Psoas muscle (tissue), 8 donors: ENCODE results near the gene PTPRB. TPM values are rescaled to one million over a fixed set of nuclear protein-coding genes. Genes with fewer than 3 reads are reported as not detected.
A peak's percentile ranks its signal among the peaks of the same experiment; 100 is the strongest.

ENCODE experiments used
- ATAC-seq, 4 donors: fragments of 200-7000 bp; cut with Tn5 transposase; one replicate each; pipeline ENCODE4 v1.9.1; 2020; ENCODE audit warnings: moderate library complexity in 3 of 4, mild to moderate bottlenecking in 2 of 4
- DNase-seq, 2 donors: peaks; one replicate each; pipeline ENCODE4 v3.0.0-alpha.2; 2020
- H3K27ac ChIP-seq: fragments of 200-600 bp; one replicate; pipeline ENCODE4 v1.8.0; 2022
- H3K27me3 ChIP-seq, 3 donors: fragments of 200-600 bp in 1 of 3; one replicate each; pipeline versions ENCODE4 v1.6.1 to v1.8.0; 2013 to 2022; ENCODE audit warnings: low read length in 2 of 3, mild to moderate bottlenecking in 2 of 3, moderate library complexity in 1 of 3; ENCODE audit not compliant: insufficient read depth in 3 of 3
- H3K36me3 ChIP-seq, 2 donors: fragments of 200-600 bp in 1 of 2; one replicate each; pipeline versions ENCODE4 v1.6.1 to v1.8.0; 2013 to 2022; ENCODE audit warnings: low read depth in 1 of 2, mild to moderate bottlenecking in 1 of 2, moderate library complexity in 1 of 2; ENCODE audit not compliant: insufficient read depth in 1 of 2
- H3K4me1 ChIP-seq: fragments of 200-600 bp; one replicate; pipeline ENCODE4 v1.8.0; 2022
- H3K4me3 ChIP-seq: fragments of 200-600 bp; one replicate; pipeline ENCODE4 v1.8.0; 2022; ENCODE audit warnings: mild to moderate bottlenecking
- H3K9me3 ChIP-seq: fragments of 200-600 bp; one replicate; pipeline ENCODE4 v1.8.0; 2022
- WGBS, 3 donors: extraction: QIAGEN DNeasy Blood & Tissue Kit; methylation state at CpG; one replicate each; pipeline versions ENCODE4 v1.1.6 to v1.1.7; 2013; 5-methylcytosine and 5-hydroxymethylcytosine counted together
- intact Hi-C, 2 donors: fragments of 100-400 bp; cut with DNase I; formaldehyde crosslinking; loops; one replicate each; pipeline versions ENCODE4 v1.11.0 to v1.14.2; 2022
- polyA plus RNA-seq, 3 donors: library from polyadenylated mRNA; stranded (reverse); fragments of 200-250 nt; gene quantifications; one replicate each; pipeline ENCODE4 v1.2.3, GENCODE V29; 2013
- total RNA-seq, 4 donors: library from RNA; stranded (reverse); fragmentation: NEBNext Ultra II Directional in 2 of 4; extraction: Animal tissue kit (Norgen Biotek cat#: 25700) in 2 of 4; gene quantifications; one replicate each; pipeline versions ENCODE4 v1.2.1 to v1.2.4, GENCODE V29; 2021 to 2023
- TF ChIP-seq, protein P1 (sequence below): fragments of 200-600 bp; IDR thresholded peaks from one replicate; pipeline ENCODE4 v1.8.0; 2022; ENCODE audit warnings: antibody characterized with exemption
- donor health status: healthy with polysubstance abuse.
- donor health status: DM: no; HTN: no; CAD: no; lungs with moderate emphysema.
- donor health status: Bipolar disorder and iron deficiency.
- donor health status: healthy.
- donor health status: DM: yes; HTN: yes; CAD: no.
- donor health status: DM: no; HTN: no; CAD: no.
- donor health status: DM: no; HTN: no; CAD: no.
- donor health status: DM: yes; HTN: yes; CAD: no.

PTPRB gene
- total and polyA plus RNA-seq, 7 donors: 6.5 to 32.1 (median 10.9) TPM

DNA sequence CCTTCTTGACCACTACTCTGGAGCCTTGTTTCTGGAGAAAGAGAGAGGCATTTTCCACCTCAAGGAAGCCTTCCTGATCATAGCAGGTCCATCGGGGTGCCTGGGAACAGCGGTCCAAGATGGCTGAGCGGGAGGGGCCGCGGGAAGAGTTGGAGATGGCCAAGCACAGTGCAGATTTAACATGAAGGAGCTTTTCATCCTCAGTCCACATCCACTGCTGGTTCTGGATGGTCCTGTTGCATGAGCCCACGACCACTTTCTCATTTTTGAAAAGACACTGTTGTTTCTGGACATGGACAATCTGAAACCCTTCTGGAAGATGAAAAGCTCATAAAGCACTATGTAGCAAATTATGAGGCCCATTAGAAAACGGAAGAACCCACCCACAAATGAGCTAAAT, 1.5 kb downstream of the PTPRB start:
- no peak overlapping the region for H3K27ac ChIP-seq
- no peaks in the 10 kb centered on the region for H3K4me1 ChIP-seq
- H3K4me3 ChIP-seq: peak overlapping the region; percentile 35
- DNase-seq: no peak
- 75 to 84% (median 76%) methylated on average over 7 of the region's 7 CpGs for WGBS, 3 donors
- H3K9me3 ChIP-seq: no peaks in the 10 kb centered on the region
- ATAC-seq: no peak
- intact Hi-C loops: no loop called here
- no peaks in the 10 kb centered on the region for H3K27me3 ChIP-seq
- no peaks in the 10 kb centered on the region for H3K36me3 ChIP-seq
- TF ChIP-seq, protein P1, sequence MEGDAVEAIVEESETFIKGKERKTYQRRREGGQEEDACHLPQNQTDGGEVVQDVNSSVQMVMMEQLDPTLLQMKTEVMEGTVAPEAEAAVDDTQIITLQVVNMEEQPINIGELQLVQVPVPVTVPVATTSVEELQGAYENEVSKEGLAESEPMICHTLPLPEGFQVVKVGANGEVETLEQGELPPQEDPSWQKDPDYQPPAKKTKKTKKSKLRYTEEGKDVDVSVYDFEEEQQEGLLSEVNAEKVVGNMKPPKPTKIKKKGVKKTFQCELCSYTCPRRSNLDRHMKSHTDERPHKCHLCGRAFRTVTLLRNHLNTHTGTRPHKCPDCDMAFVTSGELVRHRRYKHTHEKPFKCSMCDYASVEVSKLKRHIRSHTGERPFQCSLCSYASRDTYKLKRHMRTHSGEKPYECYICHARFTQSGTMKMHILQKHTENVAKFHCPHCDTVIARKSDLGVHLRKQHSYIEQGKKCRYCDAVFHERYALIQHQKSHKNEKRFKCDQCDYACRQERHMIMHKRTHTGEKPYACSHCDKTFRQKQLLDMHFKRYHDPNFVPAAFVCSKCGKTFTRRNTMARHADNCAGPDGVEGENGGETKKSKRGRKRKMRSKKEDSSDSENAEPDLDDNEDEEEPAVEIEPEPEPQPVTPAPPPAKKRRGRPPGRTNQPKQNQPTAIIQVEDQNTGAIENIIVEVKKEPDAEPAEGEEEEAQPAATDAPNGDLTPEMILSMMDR: no peak

DNA sequence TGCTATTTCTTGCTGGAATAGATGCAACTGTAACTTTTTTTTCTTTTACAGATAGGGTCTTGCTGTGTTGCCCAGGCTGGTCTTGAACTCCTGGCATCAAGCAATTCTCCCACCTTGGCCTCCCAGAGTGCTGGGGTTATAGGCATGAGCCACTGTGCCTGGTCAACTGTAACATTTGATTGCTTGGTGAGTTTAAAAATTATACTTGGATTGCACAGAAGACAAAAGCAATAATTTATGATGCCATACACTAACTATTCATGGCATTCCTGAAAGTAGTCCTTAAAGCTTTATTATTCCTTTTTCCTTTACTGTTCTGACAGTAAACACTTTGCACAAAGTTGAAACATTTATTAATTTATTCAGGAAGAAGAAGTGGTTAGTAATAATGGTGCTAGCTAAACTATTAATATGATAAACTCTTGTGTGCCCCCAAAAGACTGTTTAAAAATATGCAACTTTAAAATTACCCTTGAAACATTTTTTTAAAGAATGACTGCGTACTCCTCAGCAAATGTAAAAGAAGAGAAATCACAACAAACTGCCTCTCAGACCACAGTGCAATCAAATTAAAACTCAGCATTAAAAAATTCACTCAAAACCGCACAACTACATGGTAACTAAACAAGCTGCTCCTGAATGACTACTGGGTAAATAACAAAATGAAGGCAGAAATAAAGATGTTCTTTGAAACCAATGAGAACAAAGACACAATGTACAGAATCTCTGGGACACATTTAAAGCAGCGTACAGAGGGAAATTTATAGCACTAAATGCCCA, 8.3 kb downstream of the PTPRB start:
- intact Hi-C loops: no loop called here
- ATAC-seq: no peak
- no peaks in the 10 kb centered on the region for H3K27me3 ChIP-seq
- H3K9me3 ChIP-seq: no peaks in the 10 kb centered on the region
- TF ChIP-seq, protein P1: no peak
- no peak overlapping the region for H3K4me3 ChIP-seq
- no peak overlapping the region for H3K27ac ChIP-seq
- no peaks in the 10 kb centered on the region for H3K36me3 ChIP-seq
- H3K4me1 ChIP-seq: no peaks in the 10 kb centered on the region
- DNase-seq: no peak
- 70 to 88% (median 84%) methylated on average over 3 of the region's 3 CpGs for WGBS, 3 donors

DNA sequence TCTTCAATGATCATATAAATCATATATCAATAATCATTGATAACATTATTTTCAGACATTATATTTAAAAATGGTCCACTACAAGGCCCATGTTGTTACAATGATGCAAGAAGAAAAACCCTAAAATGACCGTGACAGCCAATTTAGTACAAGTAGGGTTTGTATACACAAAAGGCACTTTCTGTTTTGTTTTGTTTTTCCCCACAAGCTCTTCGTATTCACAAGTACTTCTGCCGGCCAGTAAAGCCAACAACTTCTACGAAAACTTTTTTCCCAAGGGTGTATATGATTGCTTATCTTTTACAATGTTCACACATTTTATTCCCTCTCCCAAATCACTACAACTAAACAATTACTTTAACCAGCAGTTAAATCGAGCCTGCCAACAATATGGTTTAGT, 9.6 kb downstream of the PTPRB start:
- 24 to 32% (median 30%) methylated on average over 5 of the region's 5 CpGs for WGBS, 3 donors
- Histone ChIP-seq H3K27ac (no peak overlapping the region), H3K4me1 (no peaks in the 10 kb centered on the region), H3K4me3 (peak overlapping the region; percentile 23), H3K36me3 (no peaks in the 10 kb centered on the region), H3K9me3 (no peaks in the 10 kb centered on the region), H3K27me3 (no peaks in the 10 kb centered on the region)
- intact Hi-C loops: no loop called here
- TF ChIP-seq, protein P1: no peak
- DNase-seq (no peak), ATAC-seq (no peak)

DNA sequence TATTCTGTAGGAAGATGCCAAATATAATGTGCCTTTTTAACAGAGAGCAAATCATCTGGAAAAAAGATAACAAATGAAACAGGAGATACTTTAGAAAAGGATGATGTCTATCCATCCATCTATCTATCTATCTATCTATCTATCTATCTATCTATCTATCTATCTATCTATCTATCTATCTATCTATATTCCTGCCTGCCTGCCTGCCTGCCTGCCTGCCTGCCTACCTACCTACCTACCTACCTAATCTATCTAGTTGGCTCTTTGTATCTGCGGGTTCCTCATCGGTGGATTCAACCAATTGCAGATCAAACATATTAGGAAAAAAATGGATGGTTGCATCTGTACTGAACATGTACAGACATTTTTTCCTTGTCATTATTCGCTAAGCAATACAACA, 11.0 kb downstream of the PTPRB start:
- no peak for DNase-seq
- WGBS, 3 donors: 85 to 97% (median 93%) methylated on average over 3 of the region's 3 CpGs
- Histone ChIP-seq H3K36me3 (no peaks in the 10 kb centered on the region), H3K4me1 (no peaks in the 10 kb centered on the region), H3K27me3 (no peaks in the 10 kb centered on the region), H3K9me3 (no peaks in the 10 kb centered on the region), H3K27ac (no peak overlapping the region), H3K4me3 (no peak overlapping the region)
- no peak for ATAC-seq
- TF ChIP-seq, protein P1: no peak
- intact Hi-C loops: no loop called here
